Stomach (tissue), 4 donors: ENCODE measurements around the gene DDX5.

Experiments
- EP300 ChIP-seq: sonication (generic); formaldehyde crosslinking; IDR thresholded peaks from one replicate; pipeline ENCODE4 v1.6.1; 2017; ENCODE audit warnings: antibody characterized with exemption
- TF ChIP-seq, protein P1 (sequence below), 7 experiments: fragments of 450-650 bp in 4 of 7; fragments of 200-600 bp in 3 of 7; sonication (generic) in 3 of 7; IDR thresholded peaks; one replicate each; pipeline ENCODE4 v1.5.1; 2016 to 2019; ENCODE audit warnings: antibody characterized with exemption in 7 of 7, control low read depth in 2 of 7, mild to moderate bottlenecking in 1 of 7

DNA sequence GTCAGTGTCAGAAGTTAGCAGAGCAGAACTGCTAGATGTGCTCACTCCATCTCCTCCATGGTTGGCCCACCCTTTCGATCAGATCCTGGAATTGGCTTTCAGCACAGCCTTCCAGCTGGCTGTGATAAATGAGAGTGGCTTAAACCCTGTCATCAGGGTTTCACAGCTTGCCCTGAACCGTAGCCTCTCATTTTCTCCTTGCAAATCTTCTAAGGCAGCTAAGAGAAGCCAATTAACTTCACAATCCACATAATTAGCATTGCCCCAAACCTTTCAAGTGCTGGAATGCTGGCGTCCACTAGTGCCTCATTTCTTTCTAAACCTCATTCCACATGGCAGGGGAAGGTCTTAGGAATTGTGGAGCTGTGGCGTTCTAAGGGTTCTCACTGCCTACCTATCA, 35.5 kb downstream of the DDX5 start:
- TF ChIP-seq, protein P1, sequence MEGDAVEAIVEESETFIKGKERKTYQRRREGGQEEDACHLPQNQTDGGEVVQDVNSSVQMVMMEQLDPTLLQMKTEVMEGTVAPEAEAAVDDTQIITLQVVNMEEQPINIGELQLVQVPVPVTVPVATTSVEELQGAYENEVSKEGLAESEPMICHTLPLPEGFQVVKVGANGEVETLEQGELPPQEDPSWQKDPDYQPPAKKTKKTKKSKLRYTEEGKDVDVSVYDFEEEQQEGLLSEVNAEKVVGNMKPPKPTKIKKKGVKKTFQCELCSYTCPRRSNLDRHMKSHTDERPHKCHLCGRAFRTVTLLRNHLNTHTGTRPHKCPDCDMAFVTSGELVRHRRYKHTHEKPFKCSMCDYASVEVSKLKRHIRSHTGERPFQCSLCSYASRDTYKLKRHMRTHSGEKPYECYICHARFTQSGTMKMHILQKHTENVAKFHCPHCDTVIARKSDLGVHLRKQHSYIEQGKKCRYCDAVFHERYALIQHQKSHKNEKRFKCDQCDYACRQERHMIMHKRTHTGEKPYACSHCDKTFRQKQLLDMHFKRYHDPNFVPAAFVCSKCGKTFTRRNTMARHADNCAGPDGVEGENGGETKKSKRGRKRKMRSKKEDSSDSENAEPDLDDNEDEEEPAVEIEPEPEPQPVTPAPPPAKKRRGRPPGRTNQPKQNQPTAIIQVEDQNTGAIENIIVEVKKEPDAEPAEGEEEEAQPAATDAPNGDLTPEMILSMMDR (IDR thresholded peaks at IDR 0.05) = no peak
- no peak for TF ChIP-seq EP300
